ENCODE results near the gene FADS3.

The FADS3 gene

DNA sequence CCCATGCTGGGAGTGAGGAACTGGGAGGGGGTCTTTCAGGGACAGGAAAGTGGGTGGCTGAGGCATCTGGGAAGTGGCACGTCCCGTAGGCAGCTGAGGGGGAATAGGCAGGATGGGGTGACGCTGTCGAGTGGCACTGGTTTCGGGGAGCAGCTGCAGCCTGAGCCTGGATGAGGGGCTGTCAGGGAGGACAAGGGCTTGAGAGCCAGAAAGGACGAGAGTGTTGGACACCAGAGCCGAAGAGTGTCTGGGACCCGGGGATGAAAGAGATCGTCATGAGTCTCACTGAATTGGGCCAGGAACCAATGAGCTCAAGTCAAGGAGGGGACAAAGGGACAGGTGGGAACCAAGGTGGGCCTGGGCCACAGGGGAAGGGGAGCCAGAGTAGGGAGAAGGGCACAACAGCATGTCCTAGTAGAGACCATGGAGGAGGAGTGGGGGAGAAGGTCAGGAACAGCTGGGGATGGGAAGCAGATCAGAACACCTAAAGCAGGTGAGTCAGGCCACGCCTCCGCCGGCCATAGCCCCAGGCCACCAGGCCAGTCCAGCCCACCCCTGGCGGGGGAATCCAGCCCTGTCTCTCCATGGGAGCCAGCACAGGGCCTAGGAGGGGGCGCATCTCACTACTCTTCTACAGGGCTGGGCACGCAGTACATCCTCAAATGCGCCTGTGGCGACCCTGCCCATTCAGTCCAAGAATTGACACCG lies 21.8 kb upstream of the FADS3 start:
- DNase-seq, result no peak

DNA sequence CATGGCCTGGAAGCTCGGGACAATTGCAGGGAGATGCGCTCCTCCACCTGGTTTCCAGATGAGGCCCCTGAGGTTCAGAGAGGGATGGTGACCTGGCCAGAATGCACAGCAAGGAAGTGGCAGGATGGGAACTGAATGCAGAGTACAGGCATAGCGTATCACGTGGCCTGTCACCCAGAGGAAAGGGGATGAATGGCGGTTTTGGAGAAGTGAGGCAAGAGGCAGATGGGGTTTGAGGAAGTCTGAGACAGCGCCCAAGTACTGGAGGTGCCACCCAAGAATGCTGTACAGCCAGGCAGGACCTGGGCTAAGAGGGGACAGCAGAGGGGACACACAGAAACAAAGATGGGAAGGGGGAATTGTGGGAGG lies 21.2 kb upstream of the FADS3 start:
- peak; percentile 15 for DNase-seq

DNA sequence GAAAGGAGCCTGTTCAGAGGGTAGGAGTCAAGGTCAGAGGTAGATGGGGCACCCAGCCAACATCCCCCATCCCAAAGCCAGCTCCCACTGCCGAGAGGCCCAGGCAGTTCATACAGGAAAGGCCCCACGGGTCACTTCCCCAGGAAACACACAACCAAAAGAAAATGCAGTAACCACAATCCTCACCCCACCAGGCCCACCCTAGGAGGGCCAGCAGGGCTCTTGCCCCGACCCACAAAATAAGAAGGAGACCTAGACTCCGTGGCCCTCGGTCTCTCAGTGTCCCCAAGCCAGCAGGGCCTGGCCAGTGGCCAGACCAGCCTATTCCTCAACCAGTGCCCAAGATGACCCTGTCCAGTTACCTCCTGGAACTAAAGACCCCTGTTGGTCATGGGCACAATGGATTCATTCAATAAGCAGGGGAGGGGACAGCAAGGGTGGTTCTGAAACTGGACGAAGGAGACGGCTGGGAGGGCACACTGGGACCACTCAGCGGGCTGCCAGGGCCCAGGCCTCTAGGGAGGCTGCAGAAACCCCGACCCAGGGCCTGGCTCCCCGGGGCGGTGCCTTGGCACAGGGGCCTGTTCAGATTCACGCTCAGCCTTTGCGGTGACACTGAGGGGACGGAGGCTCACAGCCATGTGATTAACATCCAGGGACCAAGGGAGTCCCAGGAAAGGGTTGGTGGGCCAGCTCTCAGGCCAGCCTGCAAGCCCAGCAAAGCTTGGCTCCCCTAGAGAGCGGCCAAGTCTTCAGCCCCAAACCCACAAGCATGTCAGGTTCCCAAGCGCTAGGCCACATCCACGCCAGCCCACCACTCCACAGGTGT lies 20.6 kb upstream of the FADS3 start:
- DNase-seq, result no peak

DNA sequence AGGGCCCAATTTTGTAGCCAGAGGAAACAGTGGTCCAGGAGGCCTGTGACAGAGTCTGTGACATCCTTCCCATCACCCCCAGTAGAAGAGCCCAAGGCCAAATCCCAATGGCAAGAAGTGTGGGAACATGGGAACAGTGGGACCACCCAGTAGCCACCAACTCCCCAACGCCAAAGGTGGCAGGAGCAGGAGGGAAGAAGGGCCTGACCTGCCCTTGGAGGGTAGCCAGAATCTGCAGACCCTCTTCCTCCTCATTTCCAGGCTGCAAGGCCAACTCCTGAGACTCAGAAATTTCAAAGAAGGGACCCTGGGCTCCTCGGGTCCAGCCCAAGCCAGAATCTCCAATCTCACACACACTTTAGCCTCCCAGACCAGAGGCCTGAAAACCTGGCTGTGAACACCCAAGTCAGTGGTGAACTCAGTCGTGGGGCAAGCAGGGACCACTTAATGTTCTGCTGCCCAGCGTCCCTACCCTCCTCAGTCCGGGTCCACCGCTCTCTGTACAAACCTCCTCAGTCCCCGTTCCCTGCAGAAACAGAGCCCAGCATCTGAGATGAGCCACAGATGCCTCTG lies 19.9 kb upstream of the FADS3 start:
- no peak for DNase-seq

DNA sequence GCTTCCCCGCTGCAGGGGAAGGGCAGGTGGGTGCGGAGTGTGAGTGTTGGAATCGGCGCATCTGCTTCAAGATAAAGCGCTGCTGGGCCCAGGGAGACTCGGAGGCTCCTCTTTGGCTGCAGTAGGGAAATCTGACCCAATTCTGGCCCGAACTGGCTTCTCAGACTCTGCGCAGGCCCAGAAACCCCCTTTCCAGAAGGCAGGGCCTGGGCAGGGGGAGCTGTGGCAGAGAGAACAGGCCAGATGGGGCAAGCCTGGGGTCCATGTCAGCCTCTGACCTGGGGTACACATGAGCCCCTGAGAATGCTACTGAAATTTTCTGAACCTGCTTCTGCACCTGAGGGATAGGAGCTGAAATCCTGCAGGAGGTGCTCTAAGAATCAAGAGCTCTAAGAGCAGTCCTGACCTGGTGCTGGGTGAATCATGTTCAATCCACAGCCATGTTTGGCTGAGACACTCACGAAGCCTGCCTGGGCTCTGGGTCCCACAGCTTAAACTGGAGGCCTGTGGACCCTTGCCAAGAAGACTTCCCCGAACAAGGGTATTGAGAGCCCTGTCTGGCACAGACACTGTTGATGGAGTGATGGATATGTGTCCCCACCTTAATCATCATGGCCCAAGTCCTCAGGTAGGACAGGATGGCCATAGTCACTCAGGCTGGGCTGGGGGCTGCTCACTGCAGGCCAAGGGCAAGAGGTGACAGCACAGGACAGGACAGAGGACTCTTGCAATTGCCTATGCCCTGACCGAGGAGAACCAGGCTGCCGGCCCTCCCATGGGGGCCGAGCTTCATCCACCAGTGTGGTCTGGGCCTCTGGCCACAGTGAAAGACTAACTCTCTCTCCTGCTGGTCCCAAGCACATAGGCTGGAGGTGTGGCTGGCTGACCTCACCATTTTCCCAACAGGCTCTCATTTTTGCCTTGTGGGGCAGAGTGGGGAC lies 19.1 kb upstream of the FADS3 start:
- no peak for DNase-seq

DNA sequence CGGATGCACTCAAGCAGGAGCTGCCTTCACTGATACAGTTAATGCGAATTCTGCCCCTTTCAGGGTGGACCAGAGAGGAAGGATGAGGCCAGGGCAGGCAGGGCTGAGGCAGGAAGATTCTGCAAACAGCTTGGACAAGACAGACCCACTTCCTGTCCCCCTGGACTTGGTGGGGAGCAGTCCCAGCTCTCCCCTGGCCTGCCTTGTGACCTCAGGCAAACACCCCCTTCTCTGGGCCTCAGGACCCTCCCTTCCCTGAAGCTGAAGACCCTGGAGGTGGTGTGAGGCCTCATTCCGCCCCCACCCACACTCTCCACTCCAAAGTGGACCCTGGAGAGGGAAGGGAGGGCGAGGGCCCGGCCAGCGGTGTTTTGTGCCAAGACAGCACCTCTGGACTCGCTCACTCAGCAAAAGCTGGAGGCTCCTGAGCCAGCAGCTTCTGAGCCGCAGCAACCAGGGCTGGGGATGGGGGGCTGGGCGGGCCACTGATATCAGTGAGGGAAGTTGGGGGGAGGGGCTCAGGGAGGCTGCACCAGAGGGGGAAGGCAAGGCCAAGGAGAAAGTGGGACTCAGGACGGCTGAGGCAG lies 17.5 kb upstream of the FADS3 start:
- no peak for DNase-seq

DNA sequence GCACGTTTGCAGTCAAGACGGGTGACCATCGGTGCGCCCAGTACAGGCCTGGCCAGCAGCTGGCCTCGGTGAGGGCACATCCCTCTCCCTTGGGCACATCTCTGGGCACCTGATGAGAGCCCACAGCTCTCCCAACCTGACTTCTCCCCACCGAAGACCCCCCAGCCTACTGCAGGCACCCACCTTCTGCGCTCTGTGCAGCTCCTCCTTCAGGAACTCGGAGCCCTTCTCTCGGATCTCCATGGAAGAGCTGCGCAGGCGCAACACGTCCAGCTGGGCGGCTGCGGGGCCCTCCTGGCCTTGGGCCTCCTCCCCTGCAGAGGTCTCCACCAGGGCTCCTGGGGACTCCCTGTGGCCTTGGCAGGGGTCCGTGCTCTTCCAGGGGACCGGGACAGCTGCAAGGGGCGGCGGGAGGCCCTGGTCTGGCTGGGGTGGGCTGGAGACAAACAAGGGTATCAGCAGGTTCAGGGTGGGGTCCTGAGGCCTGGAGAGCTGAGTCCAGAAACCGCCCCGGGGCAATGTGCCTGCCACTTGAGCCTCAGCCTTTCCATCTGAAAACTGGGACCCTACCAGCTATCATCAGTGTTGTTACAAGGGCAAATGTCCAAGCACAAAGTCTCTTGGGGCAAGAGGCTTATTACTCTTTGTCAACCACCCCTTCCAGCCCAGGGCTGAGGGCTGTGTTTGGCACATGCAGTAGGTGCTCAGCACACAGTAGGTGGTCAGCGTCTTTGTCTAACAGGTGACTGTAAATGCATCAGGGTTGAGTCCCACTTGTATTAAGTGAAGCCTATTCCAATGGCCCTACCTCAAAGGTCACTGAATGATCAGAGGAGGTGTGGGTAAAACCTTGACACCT lies 16.8 kb upstream of the FADS3 start:
- no peak for DNase-seq

DNA sequence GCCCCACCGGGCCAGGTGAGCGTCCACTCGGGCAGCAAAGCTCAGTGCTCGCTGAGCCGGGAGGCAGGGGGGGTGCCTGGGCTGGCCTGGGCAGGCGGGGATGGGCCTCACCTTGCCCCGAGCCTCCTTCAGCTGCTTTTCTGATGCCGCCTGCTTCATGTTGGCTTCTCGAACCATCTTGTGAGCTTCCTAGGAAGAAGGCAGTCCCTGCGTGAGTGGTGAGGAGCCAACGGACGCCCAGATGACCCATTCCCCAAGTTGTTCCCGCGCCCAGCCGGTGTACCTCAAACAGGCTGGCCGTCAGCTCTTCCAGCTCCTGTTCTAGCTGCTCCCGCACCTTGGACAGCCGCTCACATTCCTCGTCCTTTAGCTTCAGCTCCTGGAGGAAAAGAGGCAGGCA lies 15.9 kb upstream of the FADS3 start:
- no peak for DNase-seq

DNA sequence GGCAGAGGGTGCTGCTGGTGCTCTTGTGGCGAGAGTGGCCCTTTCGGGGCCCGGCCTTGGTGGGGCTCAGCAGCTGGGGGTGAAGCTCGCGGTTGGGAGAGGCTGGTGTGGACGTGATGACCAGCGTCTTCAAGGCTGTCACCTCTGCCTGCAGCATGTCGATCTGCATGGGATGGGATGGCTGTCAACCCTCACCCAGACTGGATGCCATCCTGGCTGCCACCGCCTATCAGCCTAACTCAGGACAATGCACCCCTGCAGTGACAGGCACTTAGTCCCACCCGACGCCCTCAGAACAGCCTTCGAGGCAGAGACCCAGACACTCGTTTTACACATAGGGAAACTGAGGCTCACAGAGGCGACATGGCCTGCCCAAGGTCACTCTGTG lies 15.2 kb upstream of the FADS3 start:
- no peak for DNase-seq

DNA sequence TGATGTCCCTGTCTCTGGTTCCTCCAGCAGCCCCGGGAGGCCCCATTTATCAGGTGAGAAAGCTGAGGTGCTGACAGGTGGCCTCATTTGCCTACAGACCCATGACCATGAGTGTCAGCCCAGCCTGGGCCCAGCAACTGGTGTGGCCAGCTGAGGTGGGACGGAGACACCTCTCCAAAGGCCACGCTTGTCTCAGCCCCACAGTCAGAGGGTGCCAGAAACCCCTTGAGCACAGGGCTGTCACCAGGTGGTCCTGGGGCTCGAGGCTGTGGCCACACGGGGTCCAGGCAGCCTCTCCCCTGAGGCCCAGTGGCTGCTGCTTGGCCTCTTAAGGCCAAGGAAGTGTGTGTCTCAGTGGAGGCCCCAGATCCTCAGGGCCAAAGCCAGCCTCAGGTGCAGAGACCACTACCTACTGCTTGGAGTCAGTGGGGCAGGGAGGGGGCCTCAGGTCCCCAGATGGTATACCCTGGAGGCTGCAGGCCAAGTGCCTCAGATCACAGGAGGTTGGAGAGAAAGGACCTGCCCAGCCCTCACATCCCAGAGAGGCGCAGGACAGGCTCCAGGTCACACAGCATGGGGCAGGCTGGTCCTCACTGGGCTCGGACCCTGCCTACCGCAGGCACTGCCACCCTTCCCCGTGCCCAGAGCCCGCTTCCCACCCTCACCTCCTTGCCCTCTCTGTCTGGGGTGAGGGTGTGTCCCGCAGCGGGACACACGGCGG lies 14.6 kb upstream of the FADS3 start:
- no peak for DNase-seq

DNA sequence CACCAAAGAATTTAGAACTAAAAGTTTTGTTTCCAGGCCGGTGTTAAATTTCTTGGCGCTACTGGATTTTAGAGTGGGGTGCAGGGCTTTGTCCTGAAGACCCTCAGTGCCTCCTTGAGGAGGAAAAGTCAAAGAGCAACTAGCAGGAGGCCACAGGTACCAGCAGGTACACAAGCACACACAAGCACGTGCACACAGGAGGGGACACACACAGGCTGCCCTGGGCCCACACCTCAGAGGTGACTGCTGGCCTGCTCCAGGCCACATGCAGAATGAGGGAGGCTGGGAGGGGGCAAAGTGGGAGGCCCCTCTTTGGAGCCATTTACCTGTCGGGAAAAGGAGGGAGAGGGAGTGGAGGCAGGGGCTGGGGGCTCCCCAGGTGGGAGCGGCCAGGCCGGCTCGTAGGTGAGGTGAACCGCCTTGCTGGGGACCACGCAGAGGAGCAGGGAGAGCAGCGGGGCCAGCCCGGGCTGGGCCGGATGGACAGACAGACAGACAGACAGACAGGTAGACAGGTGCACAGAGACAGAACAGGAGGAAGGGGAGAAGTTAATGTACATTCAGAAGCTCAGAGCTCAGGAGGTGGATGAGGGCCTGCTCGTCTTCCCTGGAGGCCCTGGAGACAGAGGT lies 13.8 kb upstream of the FADS3 start:
- no peak for DNase-seq

DNA sequence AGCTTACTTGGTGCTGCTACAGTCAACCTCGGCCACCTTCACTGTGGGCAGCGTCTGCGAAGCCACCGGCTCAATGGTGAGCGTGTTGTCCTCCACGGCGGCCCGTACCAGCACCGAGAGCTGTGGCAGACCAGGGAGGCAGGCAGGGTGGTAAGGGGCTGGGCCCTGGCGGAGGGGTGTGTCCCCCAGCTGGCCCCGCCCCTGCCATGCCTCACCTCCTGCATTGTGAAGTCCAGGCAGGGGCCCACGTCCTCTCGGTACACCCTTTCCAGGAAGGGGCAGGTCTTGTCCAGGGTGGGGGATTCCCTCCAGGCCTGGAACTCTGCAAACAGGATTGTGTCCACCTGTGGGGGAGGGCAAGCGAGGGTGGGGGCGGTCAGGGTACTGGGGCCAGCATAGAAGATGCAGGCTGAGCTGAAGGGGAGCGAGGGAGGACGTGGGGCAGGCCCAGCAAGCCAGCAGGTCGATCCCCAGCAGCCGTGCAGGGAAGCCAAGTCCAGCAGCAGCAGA lies 13.2 kb upstream of the FADS3 start:
- no peak for DNase-seq

DNA sequence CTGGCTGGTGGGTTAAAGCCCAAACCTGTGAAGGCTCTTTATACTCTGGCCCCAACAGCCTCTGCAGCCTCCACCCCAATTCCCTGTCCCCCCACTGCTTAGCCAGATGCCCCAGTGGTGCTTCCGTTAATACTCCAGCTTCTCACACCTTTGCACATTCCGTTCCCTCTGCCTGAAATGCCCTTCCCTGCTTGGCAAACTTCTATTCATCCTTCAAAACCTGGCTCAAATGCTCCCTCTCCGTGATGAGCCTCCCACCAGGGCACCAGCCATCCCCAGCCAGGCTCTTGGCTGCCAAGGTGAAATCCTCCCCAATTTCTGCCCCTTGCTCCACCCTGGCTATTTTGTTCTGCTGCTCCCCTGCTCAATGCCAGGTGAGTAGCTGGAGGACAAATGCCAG lies 12.5 kb upstream of the FADS3 start:
- no peak for DNase-seq

DNA sequence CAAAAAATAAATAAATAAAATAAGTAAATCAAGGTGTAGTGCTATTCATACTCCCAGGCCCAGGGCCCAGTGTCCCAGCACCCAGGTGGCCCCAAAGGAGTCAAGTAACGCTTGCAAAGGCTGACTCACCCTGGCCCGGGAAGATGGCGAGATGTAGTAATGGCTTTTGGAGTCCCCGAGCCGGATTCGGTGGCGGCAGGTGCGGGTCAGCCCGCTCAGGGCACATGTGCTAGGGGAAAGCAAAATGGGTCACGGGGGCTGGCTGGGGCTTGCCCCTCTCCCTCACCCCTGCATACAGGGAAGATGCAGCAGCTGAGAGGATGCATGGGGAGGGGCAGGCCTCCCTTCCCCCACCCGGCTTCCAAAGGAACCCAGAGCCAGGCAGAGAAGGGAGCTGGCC lies 11.0 kb upstream of the FADS3 start:
- DNase-seq, result no peak

DNA sequence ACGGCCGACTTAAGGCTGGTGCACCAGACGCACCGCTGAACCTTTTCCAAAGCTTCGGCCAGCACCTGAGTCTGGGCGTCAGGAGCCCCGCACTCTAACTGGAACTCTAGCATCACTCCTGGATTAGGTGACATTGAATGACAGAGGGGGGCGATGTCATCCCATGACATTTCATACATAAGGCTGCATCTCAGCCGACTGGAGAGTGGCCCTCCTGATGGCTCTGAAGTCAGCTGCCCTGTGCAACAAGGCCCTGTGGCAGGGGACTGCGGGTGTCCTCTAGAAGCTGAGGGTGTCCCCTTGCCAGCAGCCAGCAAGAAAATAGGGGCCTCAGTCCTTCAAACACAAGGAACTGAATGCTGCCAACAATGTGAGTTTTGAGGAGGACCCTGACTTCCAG lies 10.1 kb upstream of the FADS3 start:
- DNase-seq, result no peak

DNA sequence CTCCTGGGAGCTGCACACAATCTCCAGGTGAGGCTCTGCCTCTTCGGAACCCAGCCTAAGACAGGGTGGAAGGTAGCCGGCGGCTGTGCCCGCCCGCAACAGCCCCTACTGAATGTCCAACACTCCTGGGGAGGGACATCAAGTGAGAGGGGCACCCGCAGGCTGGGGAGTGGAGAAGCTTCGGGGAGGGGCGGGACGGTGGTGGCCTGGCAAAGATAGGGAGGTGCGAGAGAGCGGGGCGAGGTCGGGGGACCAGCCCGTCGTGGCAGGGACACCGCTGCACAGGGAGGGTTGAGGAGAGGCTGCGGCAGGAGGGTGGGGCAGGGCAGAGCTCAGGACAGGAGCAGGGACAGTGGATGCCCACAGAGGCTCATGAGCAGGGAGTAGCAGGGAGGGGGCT lies 8.9 kb upstream of the FADS3 start:
- DNase-seq, result no peak

DNA sequence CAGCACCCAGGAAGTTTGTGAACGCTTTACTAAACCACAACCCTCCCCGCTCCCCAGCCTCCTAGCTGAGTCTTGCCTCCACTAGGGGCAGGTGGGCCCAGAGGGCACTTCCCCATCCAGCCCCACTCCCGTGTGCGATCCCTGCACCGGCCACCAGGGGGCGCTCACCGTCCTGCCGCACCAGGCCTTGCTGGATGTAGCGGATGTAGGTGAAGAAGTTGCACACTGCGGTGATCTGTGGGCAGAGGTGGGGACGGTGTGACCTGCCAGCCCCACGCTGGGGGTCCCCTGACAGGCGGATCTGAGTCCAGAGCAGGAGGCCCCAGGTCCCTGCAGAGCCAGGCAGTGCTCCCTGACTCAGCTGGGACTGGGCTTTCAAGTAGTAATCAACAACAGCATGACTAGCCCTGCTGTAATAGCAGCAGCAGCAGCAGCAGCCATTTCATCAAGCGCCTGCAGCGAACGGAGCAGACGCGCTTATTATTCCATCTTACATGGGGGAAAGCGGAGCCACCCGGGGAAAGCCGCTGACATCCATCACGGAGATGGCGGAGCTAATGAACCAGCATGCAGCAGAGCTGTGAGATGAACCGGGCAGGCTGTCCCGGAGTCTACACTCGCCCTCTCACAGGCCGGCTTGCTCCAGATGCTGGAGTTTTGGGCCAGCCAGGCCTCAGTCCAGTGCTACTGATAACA lies 7.9 kb upstream of the FADS3 start:
- DNase-seq, result peak; percentile 92

DNA sequence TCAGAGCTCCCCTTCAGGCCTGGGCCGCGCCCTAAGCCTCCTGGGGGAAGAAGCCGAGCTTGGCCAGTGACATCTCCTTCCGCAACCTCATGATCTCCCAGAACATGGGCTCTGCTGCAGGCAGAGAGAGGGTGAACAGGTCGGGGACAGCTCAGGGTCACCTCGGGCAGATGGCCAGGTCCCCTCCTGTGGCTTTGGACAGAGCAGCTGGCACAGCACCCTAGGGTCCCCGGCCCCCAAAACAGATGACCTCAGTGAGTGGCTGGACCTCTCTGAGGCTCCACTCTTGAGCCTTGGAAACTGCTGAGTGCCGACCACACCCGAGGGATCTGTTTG lies 6.9 kb upstream of the FADS3 start:
- DNase-seq, result no peak

DNA sequence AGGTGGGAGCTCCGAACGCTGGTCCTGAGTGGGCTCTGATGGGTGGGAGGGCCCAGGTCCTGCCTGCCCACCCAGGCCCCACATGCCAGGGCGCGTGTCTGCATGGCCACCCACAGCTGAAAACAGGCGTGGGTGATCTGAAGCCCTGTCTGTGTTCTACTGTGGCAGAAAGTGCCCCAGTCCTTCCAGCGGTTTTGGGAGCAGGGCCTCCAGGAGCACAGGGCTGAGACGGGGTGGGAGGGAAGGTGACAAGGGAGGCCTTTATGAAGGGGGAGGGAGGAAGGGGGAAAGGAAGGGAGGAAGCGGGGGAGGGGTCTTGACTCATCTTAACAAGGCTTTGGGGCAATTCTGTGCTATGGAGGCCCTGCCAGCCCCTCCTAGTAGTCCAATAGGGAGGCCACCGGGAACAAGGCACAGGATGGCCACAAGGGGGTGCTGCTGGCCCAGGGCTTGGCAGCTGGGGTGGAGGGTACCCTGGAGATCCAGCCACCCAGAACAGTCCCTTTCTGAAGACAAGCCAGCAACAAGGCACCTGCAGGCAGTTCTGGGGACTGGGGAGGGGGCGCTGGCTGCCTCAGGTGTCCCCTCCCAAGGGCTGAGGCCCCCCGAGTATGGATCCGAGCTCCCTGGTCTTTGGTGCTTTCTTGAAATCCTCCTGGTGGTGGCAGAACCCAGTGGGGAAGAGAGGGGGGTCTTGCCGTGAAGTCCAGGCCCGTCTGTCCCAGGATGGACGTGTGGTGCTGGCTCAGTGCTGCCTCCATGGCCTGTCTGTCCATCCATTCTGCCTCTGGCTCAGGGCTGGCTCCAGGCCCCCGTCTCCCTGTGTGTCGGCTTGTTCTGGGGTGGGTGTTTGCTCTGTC lies 6.3 kb upstream of the FADS3 start:
- DNase-seq, result peak; percentile 79

Measured in CD4-positive, alpha-beta T cell treated with Interleukin-10 for 1 hour (primary cell).